ENCODE data around the gene FYN.

FYN gene

GRCh38 chr6:111724505-111724904 lies 148.7 kb downstream of the FYN start:
- no peak for DNase-seq

- DNase-seq, result no peak
These were observed 149.2 kb downstream of the FYN start for GRCh38 chr6:111724039-111724438.

- DNase-seq, result no peak
These were observed 149.8 kb downstream of the FYN start for GRCh38 chr6:111723412-111723970.

- no peak for DNase-seq
These were observed 151.0 kb downstream of the FYN start for GRCh38 chr6:111722179-111722731.

DNA sequence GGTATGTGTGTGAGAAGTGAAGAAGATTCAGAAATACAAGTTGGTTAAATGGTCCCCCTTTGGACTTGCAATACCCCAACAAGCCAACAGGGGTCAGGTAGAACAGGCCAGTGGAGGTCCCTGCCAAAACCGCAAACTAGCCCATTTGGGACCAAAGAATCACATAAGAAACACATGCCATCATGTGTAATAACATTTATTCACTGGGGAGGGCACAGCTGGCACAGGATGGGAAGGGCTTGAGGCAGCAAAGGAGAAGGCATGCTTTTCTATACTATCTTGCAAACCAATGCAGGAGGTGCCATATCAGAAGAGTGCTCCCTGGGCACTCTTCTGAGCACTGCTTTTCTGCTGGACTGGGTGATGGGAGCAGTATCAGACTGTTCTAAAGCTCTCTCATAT lies 151.5 kb downstream of the FYN start:
- no peak for DNase-seq

- DNase-seq, result no peak
These were observed 152.2 kb downstream of the FYN start for GRCh38 chr6:111720931-111721496.

- no peak for DNase-seq
These were observed 154.3 kb downstream of the FYN start for GRCh38 chr6:111718990-111719389.

- no peak for DNase-seq
These were observed 154.9 kb downstream of the FYN start for GRCh38 chr6:111718326-111718725.

DNA sequence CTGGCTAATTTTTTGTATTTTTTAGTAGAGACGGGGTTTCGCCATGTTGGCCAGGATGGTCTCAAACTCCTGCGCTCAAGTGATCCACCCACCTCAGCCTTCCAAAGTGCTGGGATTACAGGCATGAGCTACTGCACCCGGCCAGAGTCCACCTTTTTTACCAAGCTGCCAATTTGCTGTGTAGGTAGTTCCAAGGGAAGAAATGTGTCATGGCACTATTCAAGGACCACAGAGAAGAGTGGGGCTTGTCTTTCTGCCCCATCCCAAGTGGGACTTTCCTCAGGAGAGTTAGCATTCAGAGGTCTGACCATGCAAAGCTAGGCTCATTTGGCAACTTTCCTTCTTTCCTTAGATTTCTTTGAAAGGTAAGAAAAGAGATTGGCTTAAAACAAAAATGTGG lies 155.6 kb downstream of the FYN start:
- no peak for DNase-seq

GRCh38 chr6:111716325-111716724 lies 156.9 kb downstream of the FYN start:
- no peak for DNase-seq

GRCh38 chr6:111715321-111715720 lies 157.9 kb downstream of the FYN start:
- no peak for DNase-seq

GRCh38 chr6:111714416-111715270 lies 158.6 kb downstream of the FYN start:
- DNase-seq, result no peak

DNA sequence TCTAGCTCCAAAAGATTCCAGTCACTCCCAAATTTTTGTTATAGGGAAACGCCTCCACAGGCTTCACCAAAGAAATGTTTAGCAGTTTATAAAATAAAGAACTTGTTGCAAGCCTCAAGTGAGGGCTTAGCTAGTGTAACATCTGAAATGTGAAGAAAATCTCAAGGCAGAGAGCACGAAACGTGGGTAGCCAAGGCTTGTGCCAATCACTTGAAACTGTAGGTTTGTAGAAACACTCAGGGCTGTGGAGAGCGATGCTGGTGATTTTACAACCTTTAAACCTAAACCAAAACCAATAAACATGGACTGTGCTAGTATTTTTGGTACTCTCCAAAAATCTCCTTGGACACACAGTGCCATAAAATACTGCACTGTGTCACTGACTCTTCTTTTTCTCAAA lies 159.4 kb downstream of the FYN start:
- no peak for DNase-seq

DNA sequence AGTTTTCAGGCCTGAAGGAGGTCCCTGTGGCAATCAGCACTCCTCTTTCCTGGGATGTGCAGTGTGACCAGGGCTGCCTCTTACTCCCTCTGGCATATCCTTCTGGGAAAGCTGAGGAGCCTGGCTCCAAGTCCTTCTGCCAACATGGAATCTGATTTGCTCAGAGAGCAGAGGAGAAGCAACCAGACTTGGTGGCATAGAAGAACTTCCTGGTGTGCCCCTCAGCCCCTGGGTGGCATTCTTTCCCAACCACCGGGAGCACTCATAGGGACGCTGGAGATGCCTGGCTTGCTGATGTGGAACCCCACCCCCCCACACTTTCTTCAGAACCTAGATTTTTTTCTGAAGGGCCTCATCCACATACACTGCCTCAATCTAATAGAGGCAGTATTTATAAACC lies 160.0 kb downstream of the FYN start:
- no peak for DNase-seq

GRCh38 chr6:111711984-111712752 lies 161.1 kb downstream of the FYN start:
- DNase-seq, result peak; percentile 46

DNA sequence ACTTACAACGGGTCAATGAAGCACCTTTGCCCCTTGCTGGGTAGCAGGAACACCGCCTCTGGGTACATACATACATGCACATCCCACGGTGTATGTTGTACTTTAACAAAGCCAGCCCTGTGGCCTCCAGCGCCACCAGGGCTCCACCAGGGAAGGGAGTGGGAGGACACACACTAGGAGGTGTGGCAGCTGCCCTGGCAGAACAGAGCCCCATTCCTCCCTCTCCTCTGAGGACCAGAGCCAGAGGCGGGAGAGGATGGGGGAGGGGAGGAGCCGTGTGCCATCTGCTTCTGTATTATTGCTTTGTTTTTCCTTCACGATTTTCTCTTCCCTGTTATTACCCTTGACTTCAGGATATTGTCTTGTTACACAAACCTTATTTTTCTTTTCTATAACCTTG lies 161.8 kb downstream of the FYN start:
- DNase-seq, result peak; percentile 56

DNA sequence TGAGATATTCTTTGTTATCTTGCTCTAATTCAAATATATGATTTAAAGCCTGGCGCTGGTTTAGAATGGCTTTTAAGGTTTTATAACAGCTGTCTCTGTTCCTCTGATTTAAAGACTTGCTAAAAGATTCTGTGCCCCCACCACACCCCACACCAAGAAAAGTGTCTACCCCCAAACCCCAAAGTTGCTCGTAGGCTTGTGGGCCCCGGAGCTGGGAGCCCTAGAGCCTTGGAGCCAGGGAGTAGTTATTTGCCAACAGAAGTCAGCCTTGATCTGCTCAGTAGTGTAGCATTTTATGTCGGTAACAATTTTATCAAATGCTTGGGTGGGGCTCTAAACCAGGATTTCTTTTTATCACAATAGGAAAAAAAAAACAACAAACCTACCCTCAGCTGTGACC lies 162.3 kb downstream of the FYN start:
- no peak for DNase-seq

DNA sequence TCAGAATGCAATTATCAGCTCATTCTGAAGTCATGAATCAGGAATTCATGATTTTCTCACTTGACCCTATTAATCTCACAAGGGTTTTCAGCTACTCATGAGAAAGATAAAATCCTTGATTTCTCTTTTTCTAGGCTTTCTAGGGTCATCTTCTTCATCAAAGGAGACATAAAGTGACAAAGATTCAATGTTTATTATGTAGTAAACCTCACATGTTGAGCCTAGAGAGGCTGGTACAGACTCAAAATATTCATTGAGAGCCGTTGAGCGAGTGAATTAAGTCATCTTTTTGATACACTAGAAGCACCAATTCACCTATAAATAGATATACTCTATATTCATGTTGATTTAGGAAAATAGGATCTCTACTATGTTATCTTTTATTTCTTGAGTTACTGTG lies 162.8 kb downstream of the FYN start:
- no peak for DNase-seq

GRCh38 chr6:111709615-111710398 lies 163.4 kb downstream of the FYN start:
- peak; percentile 58 for DNase-seq

DNA sequence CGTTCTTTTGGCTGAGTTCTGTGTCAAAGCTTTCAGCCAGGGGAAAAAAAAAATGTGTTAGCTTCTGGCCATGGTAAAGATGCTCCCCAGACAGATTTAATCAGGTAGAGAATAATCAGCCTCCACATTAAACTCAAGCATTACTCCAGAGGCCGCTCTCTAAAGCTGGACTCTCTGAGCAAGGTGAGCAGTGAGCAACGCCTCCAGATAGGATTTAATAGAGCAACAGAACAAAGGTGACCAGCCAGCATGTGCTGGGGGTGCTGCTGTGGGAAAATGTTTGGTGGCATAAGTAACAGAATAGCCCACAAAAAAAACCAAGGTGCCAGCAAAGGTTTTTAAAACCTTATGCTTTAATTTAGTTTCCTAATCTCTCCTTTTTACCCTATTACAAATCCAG lies 164.1 kb downstream of the FYN start:
- DNase-seq, result no peak

DNA sequence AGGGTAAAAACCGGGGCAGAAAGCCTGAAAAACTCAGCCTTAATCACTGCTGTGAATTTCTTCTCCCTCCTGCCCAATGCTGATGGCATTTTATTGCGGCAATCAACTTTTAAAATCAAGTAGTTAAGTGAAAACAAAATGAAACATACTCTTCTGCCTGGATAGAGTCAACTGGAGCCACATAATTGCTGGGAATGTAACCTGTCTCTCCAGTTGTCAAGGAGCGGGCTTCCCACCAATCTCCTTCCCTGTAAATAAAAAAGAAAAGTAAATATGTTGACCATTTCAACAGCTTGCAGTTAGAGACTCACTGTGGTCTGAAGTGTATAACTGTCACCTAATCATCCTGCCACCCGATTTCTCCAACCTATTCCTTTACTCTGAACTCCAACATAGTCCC lies 165.5 kb downstream of the FYN start:
- DNase-seq, result no peak

- no peak for DNase-seq
These were observed 166.3 kb downstream of the FYN start for GRCh38 chr6:111706841-111707391.
